Panc1 (cell line): ENCODE measurements around the gene TMPRSS6. TPM values are rescaled to one million over a fixed set of nuclear protein-coding genes. Genes with fewer than 3 reads are reported as not detected.

Experiments used
- ATAC-seq: fragments of 200-7000 bp; cut with Tn5 transposase; 2 replicates; pipeline ENCODE4 v1.9.1; 2020; ENCODE audit warnings: mild to moderate bottlenecking, moderate library complexity
- BruUV-seq: library from RNA; stranded (reverse); fragments of 400-500 nt; replicated peaks from 2 replicates; lab custom pipeline; 2021; lab: Mats Ljungman, UMichigan
- CTCF ChIA-PET: fragments of 300-600 bp; sonication (Branson Sonifier 250); formaldehyde crosslinking; loops from one replicate; lab custom pipeline; 2022; ENCODE audit warnings: antibody characterized with exemption; lab: Charles Lee
- POLR2A ChIA-PET: fragments of 300-600 bp; sonication (Branson Sonifier 250); formaldehyde crosslinking; loops from one replicate; lab custom pipeline; 2022; ENCODE audit warnings: antibody characterized with exemption; lab: Charles Lee
- DNase-seq: peaks from one replicate; pipeline ENCODE4 v3.0.0-alpha.2; 2010; ENCODE audit warnings: low read depth, low spot score
- H3K27ac ChIP-seq: 2 replicates; pipeline ENCODE4 v1.5.1; 2011; ENCODE audit warnings: mild to moderate bottlenecking, low read length, inconsistent platforms
- H3K27me3 ChIP-seq: fragments of 200-500 bp; sonication (Bioruptor generic); 2 replicates; pipeline ENCODE4 v1.6.0; 2014; ENCODE audit warnings: low read length, inconsistent platforms; ENCODE audit not compliant: control insufficient read depth, insufficient read depth
- H3K36me3 ChIP-seq: fragments of 200-500 bp; sonication (Bioruptor generic); 2 replicates; pipeline ENCODE4 v1.5.1; 2014; ENCODE audit warnings: inconsistent platforms, mild to moderate bottlenecking, low read length, moderate library complexity; ENCODE audit not compliant: control insufficient read depth, insufficient read depth
- H3K4me1 ChIP-seq: 2 replicates; pipeline ENCODE4 v1.5.1; 2011; ENCODE audit warnings: inconsistent platforms, mild to moderate bottlenecking, low read length, moderate library complexity; ENCODE audit not compliant: control insufficient read depth, insufficient read depth
- H3K4me3 ChIP-seq, 2 experiments: 2 replicates each; pipeline ENCODE4 v1.5.1; 2011 to 2012; ENCODE audit warnings: low read depth in 2 of 2, low read length in 2 of 2, mild to moderate bottlenecking in 2 of 2, inconsistent platforms in 1 of 2, moderate library complexity in 1 of 2
- H3K9me3 ChIP-seq: fragments of 200-500 bp; sonication (Bioruptor generic); 2 replicates; pipeline ENCODE4 v1.5.1; 2014; ENCODE audit warnings: low read depth, mild to moderate bottlenecking, inconsistent platforms, low read length, moderate library complexity; ENCODE audit not compliant: control insufficient read depth, insufficient read depth
- POLR2AphosphoS5 ChIP-seq: IDR thresholded peaks from 2 replicates; pipeline ENCODE4 v1.6.1; 2012; ENCODE audit warnings: mild to moderate bottlenecking, low read depth, low read length, moderate library complexity
- SIN3A ChIP-seq: IDR thresholded peaks from 2 replicates; pipeline ENCODE4 v1.6.1; 2012; ENCODE audit warnings: low read depth, mild to moderate bottlenecking, low read length, moderate library complexity, borderline replicate concordance; ENCODE audit not compliant: insufficient read depth
- in situ Hi-C: cut with HindIII; loops from 2 replicates; pipeline ENCODE4 v1.10.0; 2016; ENCODE audit warnings: low sequenced_read_pairs, low pct_unique_long_range_greater_than_20kb
- intact Hi-C: fragments of 100-400 bp; cut with micrococcal nuclease; formaldehyde crosslinking; loops from one replicate; pipeline ENCODE4 v1.10.0; 2022; ENCODE audit not compliant: unreplicated experiment
- total RNA-seq: library from RNA; stranded (reverse); gene quantifications from one replicate; pipeline ENCODE4 v1.2.1, GENCODE V29; 2021; ENCODE audit not compliant: unreplicated experiment
- TF ChIP-seq, protein P1 (sequence below), 2 experiments: IDR thresholded peaks; 2 replicates each; pipeline ENCODE4 v1.6.1; 2011 to 2012; ENCODE audit warnings: low read depth in 2 of 2, control low read depth in 1 of 2, low read length in 1 of 2, mild to moderate bottlenecking in 1 of 2, moderate library complexity in 1 of 2; ENCODE audit not compliant: insufficient read depth in 1 of 2

Gene TMPRSS6
- total RNA-seq, 1 experiment from 2014 or later, result not detected

DNA sequence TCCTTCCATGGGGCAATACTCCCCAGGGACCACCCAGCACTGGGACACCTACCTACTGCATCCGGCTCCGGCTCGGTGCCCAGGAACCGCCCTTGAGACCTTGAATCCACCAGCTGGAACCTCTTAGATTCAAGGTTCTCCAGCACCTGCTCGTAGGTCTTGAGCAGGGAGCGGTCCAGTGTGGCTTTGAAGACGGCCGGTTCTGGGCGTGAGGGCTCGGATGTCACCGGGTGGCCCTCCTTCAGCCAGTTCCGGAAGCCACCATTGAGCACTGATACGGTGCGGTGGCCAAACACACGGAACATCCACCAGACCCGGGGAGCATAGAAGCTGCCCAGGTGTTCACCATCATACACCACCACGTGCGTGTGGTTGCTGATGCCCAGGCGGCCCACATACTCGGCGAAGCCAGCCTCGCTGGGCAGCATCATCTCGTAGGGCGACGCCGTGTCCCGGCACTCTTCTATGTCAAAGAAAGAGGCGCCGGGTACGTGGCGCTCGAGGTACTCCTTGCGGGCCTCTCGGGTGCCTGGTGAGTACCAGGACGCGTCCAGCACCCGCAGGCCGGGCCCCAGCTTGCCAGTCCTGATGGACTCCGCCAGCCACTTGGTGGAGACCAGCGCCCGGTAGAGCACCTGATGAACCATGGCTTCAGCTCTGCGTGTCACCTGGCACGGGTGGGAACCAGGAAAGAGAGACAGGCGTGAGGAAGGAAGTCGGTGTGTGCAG is 91.3 kb downstream of the TMPRSS6 start:
- no peaks in the 10 kb centered on the region for H3K9me3 ChIP-seq
- in situ Hi-C loops, result no loop called here
- no peak for TF ChIP-seq POLR2AphosphoS5
- TF ChIP-seq, protein P1, sequence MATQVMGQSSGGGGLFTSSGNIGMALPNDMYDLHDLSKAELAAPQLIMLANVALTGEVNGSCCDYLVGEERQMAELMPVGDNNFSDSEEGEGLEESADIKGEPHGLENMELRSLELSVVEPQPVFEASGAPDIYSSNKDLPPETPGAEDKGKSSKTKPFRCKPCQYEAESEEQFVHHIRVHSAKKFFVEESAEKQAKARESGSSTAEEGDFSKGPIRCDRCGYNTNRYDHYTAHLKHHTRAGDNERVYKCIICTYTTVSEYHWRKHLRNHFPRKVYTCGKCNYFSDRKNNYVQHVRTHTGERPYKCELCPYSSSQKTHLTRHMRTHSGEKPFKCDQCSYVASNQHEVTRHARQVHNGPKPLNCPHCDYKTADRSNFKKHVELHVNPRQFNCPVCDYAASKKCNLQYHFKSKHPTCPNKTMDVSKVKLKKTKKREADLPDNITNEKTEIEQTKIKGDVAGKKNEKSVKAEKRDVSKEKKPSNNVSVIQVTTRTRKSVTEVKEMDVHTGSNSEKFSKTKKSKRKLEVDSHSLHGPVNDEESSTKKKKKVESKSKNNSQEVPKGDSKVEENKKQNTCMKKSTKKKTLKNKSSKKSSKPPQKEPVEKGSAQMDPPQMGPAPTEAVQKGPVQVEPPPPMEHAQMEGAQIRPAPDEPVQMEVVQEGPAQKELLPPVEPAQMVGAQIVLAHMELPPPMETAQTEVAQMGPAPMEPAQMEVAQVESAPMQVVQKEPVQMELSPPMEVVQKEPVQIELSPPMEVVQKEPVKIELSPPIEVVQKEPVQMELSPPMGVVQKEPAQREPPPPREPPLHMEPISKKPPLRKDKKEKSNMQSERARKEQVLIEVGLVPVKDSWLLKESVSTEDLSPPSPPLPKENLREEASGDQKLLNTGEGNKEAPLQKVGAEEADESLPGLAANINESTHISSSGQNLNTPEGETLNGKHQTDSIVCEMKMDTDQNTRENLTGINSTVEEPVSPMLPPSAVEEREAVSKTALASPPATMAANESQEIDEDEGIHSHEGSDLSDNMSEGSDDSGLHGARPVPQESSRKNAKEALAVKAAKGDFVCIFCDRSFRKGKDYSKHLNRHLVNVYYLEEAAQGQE (IDR thresholded peaks at IDR 0.05; ENCODE audit: insufficient read depth in 1 of 2, low read depth in 2 of 2, low read length in 1 of 2), result no peak
- DNase-seq (no peak), ATAC-seq (no peak)
- CTCF ChIA-PET, result no interaction called here
- BruUV-seq, result no TSS peak
- H3K4me3 ChIP-seq, result peak overlapping the region; percentile 66 to 67
- POLR2A ChIA-PET, result no interaction called here
- no peaks in the 10 kb centered on the region for H3K27me3 ChIP-seq
- intact Hi-C loops, result no loop called here
- no peak overlapping the region for H3K27ac ChIP-seq
- H3K36me3 ChIP-seq, result no peaks in the 10 kb centered on the region
- H3K4me1 ChIP-seq, result 0 out of 2 replicates have a peak, but pooled peaks cover 2% of the 10 kb centered on the region

- in situ Hi-C loops, result no loop called here
- ATAC-seq, result no peak
- intact Hi-C loops, result no loop called here
- DNase-seq, result no peak
- ChIA-PET CTCF (no interaction called here), POLR2A (no interaction called here)
- Histone ChIP-seq H3K4me1 (peaks cover 5% of the 10 kb centered on the region), H3K9me3 (no peaks in the 10 kb centered on the region), H3K27ac (no peak overlapping the region), H3K36me3 (no peaks in the 10 kb centered on the region), H3K4me3 (no peak overlapping the region), H3K27me3 (no peaks in the 10 kb centered on the region)
- no peak for TF ChIP-seq SIN3A
- TF ChIP-seq, protein P1 (IDR thresholded peaks at IDR 0.05; ENCODE audit: insufficient read depth in 1 of 2, low read depth in 2 of 2, low read length in 1 of 2), result no peak
- no TSS peak for BruUV-seq
These were observed 92.2 kb downstream of the TMPRSS6 start for GRCh38 chr22:37017356-37017755.
